GM21529 (cell line): ENCODE measurements around the gene FERMT1.
"Not testable (repeated sequence)": the region's sequence is repeated elsewhere in the genome, so short reads cannot be mapped to it uniquely, and the experiment has no call there.

Experiments used
- ATAC-seq: cut with Tn5 transposase; IDR thresholded peaks from one replicate; pipeline ENCODE4 v1.9.1; 2021; ENCODE audit not compliant: unreplicated experiment

The FERMT1 gene

DNA sequence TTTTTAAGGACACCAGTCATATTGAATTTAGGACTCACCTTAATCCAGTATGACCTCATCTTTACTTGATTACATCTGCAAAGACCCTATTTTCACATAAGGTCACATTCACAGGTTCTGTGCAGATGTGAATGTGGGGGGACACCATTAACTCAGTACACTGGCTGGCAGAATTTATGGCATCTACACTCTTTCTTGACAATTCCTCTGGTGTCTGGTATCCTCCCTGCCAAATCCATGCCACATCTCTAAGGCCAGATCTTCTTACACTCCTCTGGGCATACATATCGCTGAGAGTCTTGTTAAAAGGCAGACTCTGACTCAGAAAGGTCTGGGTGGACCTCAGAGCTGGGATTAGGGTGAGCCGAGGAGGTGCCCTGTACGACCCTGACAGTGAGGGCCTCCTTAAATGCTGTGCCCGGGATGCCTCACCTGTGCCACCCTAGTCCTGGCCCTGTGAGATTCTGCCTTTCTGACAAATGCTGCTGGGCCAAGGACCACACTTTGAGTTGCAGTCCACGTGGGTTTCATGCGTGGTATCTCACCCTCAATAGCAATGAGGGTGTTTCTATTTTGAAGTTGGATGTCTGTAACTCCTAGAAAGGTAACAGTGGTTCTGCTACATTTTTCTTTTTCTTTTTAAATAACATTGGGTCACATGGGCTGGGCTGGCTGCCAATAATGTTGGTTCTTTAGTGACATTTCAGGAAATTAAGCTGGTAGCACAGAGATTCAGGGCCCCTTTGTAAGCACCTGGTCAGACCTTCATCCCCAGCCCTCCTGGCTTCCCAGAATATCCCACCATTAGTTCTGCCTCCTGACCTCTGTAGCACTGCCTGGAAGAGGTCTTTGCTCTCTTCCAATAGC is 51.8 kb downstream of the FERMT1 start:
- ATAC-seq: no peak

DNA sequence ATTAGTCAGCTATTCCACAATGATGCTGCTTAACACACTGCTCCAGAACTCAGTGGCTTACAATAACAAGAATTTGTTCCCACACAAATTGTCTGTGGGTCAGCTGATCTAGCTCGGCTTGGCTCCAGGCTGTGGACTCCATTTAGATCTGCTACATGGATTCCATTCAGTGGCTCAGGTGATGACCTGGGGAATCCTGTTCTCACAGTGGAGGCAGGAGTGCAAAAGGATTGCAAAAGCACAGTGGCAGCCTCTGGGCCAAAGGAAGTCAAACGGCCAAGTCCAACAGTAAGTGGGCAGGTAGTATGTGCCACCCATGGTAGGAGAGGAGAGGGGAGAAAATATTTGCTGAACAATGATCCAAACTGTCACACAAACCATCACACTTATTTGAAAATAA is 53.2 kb downstream of the FERMT1 start:
- no peak for ATAC-seq

- ATAC-seq: no peak
These were observed 55.0 kb downstream of the FERMT1 start for GRCh38 chr20:6067763-6068318.

DNA sequence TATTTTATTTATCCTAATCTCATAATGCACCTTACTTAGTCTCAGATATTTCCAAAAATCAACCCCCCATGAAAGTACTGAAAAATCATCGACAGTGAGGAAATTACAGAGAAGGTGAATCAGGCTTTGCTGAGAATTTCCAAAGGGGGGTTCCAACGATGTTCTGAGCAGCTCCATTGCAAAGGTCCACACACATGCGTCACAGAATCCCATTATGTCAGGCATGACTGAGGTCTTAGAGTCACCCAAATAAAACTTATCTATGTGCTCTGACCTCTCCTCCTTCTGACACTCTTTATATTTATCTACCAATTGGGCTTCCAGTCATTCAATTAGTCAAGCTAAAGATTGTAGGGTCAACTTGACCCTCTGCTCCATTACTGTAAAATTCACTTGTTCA is 56.2 kb downstream of the FERMT1 start:
- no peak for ATAC-seq

- no peak for ATAC-seq
These were observed 61.3 kb downstream of the FERMT1 start for GRCh38 chr20:6061544-6061943.

DNA sequence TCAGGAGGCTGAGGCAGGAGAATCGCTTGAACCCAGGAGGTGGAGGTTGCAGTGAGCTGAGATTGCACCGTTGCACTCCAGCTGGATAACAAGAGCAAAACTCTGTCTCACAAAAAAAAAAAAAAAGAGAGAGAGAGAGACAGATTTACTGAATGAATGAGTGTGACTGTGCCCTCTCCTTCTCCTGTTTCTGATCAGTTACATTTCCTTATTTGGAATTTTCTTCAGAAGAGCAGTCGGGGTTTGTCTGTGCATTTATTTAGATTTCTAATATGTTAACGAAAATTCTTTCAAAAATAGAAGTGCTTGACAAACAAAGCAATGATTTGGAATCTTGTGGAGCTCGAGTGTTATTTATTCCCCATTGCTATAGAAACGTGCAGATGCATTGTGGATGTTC is 62.6 kb downstream of the FERMT1 start:
- no peak for ATAC-seq

DNA sequence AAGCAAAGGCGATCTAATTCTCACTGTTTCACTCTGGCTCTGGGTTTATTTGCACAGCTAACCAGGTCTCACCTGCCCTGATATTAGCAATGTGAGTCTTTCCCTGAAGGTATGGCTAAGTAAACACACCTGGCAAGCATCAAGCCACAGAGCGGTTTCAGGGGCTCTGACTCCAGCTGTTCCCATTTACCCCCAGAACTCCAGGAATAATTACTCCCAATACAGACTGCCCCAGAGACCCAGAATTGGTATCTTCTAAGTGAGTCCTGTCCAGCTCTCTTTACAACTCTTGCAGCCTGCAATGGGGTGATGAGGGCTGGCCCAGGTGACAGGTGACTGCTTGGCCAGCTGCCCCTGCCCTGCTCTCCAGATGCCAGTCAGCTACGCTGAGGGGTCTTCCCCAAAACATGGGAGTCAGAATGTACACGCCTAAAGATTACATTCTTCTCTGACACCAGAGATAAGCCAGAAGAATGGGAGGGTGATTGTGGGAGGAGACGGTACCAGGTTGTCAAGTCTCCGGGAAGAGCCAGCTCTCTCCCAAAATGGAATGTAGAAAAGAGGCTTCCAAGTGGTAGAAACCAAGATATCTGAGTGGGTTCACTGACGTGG is 64.0 kb downstream of the FERMT1 start:
- ATAC-seq: no peak

- no peak for ATAC-seq
These were observed 65.1 kb downstream of the FERMT1 start for GRCh38 chr20:6057691-6058090.

DNA sequence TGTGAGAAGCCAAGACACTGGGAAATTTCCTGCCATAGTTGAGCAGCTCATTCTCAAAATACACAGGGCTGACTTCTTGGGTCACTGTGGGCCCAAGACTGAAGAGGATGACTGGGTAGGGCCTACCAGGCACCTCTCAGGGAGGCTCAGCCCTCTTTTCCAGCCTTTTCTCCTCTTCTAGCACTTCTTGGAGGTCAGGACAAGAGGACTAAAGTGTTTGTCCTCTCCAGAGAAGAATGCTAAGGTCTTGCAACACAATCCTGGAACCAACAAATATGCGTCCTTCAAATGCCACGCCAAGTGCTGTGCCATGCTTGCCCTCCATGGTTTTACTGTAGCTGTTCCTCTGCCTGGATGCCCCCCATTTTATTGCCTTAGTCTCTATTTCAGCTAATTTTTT is 65.7 kb downstream of the FERMT1 start:
- no peak for ATAC-seq

GRCh38 chr20:6055981-6056569 is 66.8 kb downstream of the FERMT1 start:
- no peak for ATAC-seq

- no peak for ATAC-seq
These were observed 67.6 kb downstream of the FERMT1 start for GRCh38 chr20:6055161-6055783.

- not testable (repeated sequence) for ATAC-seq
These were observed 68.2 kb downstream of the FERMT1 start for GRCh38 chr20:6054689-6055051.

- no peak for ATAC-seq
These were observed 68.8 kb downstream of the FERMT1 start, which contains the start of gene LRRN4 for GRCh38 chr20:6053776-6054688. Gene LRRN4 (minus strand): TSS chr20:6054060. CDS start chr20:6052799, 1,261 bp downstream.

- ATAC-seq: no peak
These were observed 69.6 kb downstream of the FERMT1 start for GRCh38 chr20:6053064-6053775.

DNA sequence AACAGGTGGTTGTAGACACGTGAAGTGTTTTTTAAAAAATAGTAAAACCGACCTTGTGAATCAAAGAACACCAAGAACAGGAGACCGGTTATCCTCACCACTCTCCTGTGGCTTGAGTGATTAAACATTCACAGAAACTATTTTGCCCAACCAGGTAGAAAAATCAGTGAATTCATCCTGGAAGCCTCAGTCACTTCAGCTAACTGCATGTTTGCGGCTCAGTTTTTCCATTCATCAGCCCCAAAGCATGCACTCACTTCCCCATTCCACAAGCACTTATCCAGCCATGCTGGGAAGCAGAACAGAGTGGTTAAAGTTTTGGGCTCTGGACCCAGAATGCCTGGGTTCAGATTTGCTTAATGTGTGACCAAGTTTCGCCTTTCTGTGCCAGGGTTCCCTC is 71.3 kb downstream of the FERMT1 start:
- ATAC-seq: no peak

GRCh38 chr20:6048391-6048790 is 74.4 kb downstream of the FERMT1 start:
- no peak for ATAC-seq

- ATAC-seq: no peak
These were observed 76.4 kb downstream of the FERMT1 start for GRCh38 chr20:6046432-6046831.

DNA sequence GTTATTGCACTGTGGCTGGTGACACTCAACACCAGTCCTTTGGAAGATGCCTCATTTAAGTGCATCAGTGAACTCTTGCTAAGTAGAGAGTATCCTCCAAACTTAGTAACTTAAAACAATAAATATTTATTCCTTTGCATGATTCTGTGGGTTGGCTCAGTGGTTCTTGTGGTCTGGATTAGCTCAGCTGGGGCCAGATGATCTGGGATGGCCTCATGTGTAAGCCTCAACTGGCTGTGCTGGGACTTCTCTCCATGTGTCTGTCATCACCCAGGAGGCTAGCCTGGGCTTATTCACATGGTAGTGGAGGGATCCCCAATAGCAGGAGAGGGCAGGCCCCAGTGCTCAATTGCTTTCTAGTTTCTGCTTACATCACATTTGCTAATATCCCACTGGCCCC is 77.3 kb downstream of the FERMT1 start:
- no peak for ATAC-seq

- ATAC-seq: no peak
These were observed 78.7 kb downstream of the FERMT1 start for GRCh38 chr20:6044115-6044514.

DNA sequence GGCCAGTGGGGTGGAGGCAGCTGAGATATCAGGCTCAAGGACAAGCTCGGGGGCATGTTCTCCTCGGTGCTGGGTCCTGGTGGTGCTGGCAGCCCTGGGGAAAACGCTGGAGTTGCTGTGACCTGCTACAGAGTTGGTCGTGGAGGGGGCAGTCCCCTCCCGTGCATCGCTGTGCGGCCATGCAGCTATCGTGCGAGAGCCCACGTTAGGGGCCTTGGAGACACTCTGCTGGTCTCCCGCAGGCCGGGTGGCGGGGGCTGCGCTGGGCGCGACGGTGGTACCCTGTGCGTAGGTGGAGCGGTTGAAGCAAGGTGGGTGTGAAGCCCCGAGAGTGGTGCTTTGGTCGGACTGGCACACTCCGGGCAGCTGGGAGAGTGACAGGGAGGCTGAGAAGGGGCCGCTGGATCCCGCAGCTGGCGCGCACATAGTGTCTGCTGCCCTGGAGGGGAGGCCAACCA is 81.0 kb downstream of the FERMT1 start:
- no peak for ATAC-seq
